ENCODE results near the gene TTLL7. TPM values are rescaled to one million over a fixed set of nuclear protein-coding genes. Genes with fewer than 3 reads are reported as not detected.

TTLL7 gene, protein sequence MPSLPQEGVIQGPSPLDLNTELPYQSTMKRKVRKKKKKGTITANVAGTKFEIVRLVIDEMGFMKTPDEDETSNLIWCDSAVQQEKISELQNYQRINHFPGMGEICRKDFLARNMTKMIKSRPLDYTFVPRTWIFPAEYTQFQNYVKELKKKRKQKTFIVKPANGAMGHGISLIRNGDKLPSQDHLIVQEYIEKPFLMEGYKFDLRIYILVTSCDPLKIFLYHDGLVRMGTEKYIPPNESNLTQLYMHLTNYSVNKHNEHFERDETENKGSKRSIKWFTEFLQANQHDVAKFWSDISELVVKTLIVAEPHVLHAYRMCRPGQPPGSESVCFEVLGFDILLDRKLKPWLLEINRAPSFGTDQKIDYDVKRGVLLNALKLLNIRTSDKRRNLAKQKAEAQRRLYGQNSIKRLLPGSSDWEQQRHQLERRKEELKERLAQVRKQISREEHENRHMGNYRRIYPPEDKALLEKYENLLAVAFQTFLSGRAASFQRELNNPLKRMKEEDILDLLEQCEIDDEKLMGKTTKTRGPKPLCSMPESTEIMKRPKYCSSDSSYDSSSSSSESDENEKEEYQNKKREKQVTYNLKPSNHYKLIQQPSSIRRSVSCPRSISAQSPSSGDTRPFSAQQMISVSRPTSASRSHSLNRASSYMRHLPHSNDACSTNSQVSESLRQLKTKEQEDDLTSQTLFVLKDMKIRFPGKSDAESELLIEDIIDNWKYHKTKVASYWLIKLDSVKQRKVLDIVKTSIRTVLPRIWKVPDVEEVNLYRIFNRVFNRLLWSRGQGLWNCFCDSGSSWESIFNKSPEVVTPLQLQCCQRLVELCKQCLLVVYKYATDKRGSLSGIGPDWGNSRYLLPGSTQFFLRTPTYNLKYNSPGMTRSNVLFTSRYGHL
- 10 to 100 TPM in 1 of 2 donors, 1 to 10 TPM in 1; 2.5 to 21.3 TPM for total RNA-seq

DNA sequence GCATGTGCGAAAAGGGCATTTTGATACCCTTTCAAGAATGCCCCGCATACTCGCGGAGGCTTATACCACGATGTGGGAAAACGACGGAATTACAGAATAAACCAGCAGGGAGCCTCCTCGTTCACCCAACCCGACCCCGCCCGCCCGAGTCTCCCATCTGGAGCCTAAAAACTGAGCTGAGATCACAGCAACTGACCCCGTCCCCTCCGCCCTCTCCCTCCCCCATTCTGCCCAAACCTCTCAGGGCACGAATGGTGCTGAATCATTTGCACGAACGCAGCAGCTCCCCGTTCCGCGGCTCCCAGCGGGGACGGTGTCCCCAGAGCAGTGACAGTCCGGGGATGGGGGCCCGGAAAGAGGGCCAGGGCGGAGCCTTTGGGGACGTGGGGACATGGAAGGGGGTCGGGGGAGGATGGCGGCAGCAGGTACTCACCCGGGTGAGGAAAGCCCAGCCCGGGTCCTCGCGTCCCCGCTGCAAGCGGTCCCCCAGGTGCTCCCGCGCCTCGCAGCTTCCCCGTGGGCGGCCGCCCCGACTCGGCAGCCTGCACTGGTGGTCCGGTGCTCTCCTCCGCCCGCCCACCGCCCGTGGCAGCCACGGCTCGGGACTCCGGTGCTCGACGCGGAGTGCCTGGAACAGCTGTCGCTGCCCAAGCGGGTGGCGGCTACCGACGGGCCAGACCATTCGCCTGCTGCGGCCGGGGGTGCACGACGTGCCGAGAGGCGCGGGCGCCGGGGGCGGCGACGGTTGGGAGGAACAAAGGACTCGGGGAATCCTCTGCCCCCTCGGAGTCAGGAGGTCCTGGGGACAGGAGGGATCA lies at the start of gene TTLL7:
TSS of gene TTLL7 (minus strand) at position 635 of the 818 bp plus-strand sequence. CDS start 46,921 bp downstream, outside the sequence.
- Mint-ChIP-seq H3K36me3 (no peaks in the 10 kb centered on the region), H3K4me1 (ENCODE audit: low read depth in 2 of 2) (peaks cover 8 to 10% of the 10 kb centered on the region in 2 donors), H3K4me3 (peak within 1 kb of the TSS; percentile 87), H3K27me3 (peaks cover 44 to 62% of the 10 kb centered on the region in 2 donors), H3K27ac (peak within 1 kb of the TSS; percentile 32 to 63), H3K9me3 (no peaks in the 10 kb centered on the region)
- ATAC-seq = peak; percentile 90 to 94
- DNase-seq (ENCODE audit: low spot score) = peak; percentile 90

DNA sequence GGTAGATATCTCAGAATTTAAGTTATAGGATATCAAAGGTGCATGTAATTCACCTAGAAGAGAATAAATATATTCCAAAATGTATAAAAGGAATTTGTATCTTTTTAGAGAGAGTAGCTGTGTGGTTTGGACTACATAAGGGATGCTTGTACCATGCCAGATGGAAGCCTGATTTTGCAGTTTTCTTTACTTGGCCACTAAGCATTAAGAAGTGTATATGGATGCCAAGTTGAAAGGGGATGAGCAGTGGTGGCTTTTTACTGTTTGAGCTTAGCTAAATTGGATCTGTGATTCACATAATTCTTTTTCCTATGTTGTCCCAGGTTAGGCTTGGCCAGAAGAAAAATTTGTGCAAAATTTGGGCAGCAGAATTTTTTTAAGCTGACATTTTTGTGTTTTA lies 43.5 kb upstream of the TTLL7 start:
- Mint-ChIP-seq H3K4me1 (ENCODE audit: low read depth in 2 of 2) (no peaks in the 10 kb centered on the region), H3K36me3 (no peaks in the 10 kb centered on the region), H3K4me3 (no peak overlapping the region), H3K27me3 (peaks cover 4 to 8% of the 10 kb centered on the region in 2 donors), H3K27ac (no peak overlapping the region), H3K9me3 (no peaks in the 10 kb centered on the region)
- ATAC-seq = no peak
- no peak for DNase-seq (ENCODE audit: low spot score)

DNA sequence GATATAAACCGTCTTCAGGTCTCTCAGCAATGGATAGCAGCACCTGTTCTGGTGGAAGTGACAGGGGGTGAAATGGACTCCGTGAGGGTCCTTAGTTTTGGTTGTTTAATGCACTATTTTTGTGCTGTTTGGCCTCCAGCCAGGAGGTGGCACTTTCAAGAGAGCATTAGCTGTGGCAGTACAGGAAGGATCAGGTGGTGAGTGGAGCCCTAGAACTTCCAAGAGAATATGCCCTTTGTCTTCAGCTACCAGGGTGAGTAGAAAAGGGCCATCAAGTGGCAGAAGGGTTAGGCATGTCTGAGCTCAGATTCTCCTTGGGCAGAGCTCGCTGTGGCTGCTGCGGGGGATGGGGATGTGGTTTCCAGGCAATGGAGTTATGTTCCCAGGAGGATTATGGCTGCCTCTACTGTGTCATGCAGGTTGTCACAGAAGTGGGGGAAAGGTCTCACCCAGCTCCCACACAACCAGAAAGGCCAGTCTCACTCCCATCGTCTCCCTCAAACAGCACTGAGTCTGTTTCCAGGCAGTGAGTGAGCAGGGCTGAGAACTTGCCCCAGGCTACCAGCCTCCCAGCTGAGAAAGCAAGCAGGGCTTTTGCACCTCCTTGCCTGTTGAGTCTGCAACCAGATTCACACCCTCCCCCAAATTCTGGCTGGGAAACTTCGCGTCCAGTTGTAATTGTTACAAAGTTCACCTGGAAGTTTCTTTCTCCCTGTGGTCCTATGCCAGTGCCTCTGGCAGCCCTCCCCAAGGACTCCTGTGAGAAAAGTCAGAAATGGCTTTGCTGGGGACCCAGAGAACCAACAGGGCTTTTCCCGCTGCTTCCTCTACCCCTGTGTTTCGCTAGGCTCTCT lies 39.1 kb upstream of the TTLL7 start:
- Mint-ChIP-seq H3K9me3 (peaks cover 2% of the 10 kb centered on the region), H3K4me3 (no peak overlapping the region), H3K27me3 (peaks cover 11 to 14% of the 10 kb centered on the region in 2 donors), H3K4me1 (ENCODE audit: low read depth in 2 of 2) (no peaks in the 10 kb centered on the region), H3K27ac (no peak overlapping the region), H3K36me3 (peaks cover 10% of the 10 kb centered on the region)
- DNase-seq (ENCODE audit: low spot score) (no peak), ATAC-seq (no peak)

DNA sequence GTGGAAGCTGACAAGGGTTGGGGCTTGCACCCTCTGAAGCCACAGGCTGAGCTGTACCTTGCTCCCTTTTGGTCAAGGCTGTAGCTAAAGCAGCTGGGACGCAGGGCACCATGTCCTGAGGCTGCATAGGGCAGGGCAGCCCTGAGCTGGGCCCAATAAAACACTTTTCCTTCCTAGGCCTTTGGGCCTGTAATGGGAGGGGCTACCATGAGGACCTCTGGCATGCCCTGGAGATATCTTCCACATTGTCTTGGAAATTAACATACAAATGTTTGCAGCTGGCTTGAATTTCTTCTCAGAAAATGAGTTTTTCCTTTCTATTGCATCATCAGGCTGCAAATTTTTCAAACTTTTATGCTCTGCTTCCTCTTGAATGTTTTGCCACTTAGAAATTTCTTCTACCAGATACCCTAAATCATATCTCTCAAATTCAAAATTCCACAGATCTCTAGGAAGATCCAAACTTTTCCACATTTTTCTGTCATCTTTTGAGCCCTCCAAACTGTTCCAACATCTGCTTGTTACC lies 32.9 kb upstream of the TTLL7 start:
- Mint-ChIP-seq H3K4me1 (ENCODE audit: low read depth in 2 of 2) (no peaks in the 10 kb centered on the region), H3K27ac (no peak overlapping the region), H3K9me3 (peaks cover 2% of the 10 kb centered on the region), H3K36me3 (peaks cover 9% of the 10 kb centered on the region), H3K4me3 (no peak overlapping the region), H3K27me3 (peaks cover 9 to 16% of the 10 kb centered on the region in 2 donors)
- DNase-seq (ENCODE audit: low spot score) = no peak
- ATAC-seq = no peak

DNA sequence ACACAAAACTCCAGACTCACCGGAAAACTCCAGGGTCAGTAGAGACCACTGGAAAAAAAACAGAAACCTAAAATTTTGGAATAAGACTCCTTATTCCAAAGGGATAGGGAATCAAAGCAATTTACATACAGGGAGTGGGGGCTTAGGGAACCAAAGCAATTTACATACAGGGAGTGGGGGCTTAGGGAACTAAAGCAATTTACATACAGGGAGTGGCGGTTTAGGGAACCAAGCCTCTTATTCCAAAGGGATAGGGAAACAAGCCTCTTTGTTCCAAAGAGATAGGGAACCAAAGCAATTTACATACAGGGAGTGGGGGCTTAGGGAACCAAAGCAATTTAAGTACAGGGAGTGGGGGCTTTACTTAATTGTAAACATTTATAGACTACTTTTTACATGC lies 28.4 kb upstream of the TTLL7 start:
- no peak overlapping the region for H3K27ac Mint-ChIP-seq
- H3K4me3 Mint-ChIP-seq = no peak overlapping the region
- no peaks in the 10 kb centered on the region for H3K9me3 Mint-ChIP-seq
- DNase-seq (ENCODE audit: low spot score) (no peak), ATAC-seq (no peak)
- H3K4me1 Mint-ChIP-seq (ENCODE audit: low read depth in 2 of 2) = no peaks in the 10 kb centered on the region
- H3K27me3 Mint-ChIP-seq = peaks cover 9 to 21% of the 10 kb centered on the region in 2 donors
- H3K36me3 Mint-ChIP-seq = no peaks in the 10 kb centered on the region

DNA sequence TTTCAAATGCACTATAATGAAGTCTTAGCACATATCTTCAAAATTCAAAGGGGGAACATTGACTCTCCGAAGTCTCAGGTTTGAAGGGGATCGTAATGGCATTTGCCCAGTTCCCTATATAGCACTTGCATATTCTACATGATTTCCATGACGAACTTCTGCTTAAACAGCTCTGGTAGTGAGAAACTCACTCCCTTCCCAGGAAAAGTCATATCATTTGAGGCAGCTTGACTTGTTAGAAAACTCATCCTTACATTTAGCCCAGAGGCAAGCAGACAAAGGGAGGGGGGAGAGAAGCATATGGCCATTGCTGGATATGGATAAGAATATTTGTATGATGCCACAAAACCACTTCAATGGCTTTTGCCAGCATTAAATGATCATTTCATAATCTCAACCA lies 27.0 kb upstream of the TTLL7 start:
- ATAC-seq = no peak
- Mint-ChIP-seq H3K4me1 (ENCODE audit: low read depth in 2 of 2) (no peaks in the 10 kb centered on the region), H3K27me3 (peaks cover 14 to 30% of the 10 kb centered on the region in 2 donors), H3K9me3 (no peaks in the 10 kb centered on the region), H3K4me3 (no peak overlapping the region), H3K27ac (no peak overlapping the region), H3K36me3 (no peaks in the 10 kb centered on the region)
- no peak for DNase-seq (ENCODE audit: low spot score)

DNA sequence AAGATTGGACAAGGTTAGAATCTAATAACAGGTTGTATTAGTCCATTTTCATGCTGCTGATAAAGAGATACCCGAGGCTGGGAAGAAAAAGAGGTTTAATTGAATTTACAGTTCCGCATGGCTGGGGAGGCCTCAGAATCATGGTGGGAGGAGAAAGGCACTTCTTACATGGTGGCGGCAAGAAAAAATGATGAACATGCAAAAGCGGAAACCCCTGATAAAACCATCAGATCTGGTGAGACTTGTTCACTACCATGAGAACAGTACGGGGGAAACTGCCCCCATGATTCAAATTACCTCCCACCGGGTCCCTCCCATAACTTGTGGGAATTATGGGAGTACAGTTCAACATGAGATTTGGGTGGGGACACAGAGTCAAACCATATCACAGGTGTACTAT lies 22.9 kb upstream of the TTLL7 start:
- H3K27ac Mint-ChIP-seq = no peak overlapping the region

DNA sequence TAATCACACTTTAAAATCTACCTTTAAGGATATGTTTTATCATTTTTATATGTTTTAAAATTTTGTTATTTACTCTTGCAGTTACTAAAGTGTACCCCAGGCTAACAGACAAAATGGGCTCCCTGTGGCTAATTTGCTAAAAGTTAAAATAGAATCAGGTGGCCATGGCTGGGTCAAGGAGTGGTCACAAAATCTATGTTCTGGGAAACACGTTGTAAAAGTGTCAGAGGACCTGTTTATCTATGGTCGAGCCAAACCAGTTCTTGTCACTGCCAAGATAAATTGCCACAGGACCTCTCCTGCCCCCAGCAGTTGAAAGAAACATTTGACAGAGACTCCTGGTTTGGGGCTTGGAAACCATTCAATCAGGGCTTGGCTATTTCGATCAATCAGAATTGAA lies 21.2 kb upstream of the TTLL7 start:
- no peaks in the 10 kb centered on the region for H3K9me3 Mint-ChIP-seq
- DNase-seq (ENCODE audit: low spot score) = no peak
- H3K27me3 Mint-ChIP-seq = peaks cover 10 to 21% of the 10 kb centered on the region in 2 donors
- no peaks in the 10 kb centered on the region for H3K4me1 Mint-ChIP-seq (ENCODE audit: low read depth in 2 of 2)
- H3K4me3 Mint-ChIP-seq = no peak overlapping the region
- H3K36me3 Mint-ChIP-seq = no peaks in the 10 kb centered on the region
- H3K27ac Mint-ChIP-seq = no peak overlapping the region
- ATAC-seq = no peak

More for the DNA sequence above, 22.9 kb upstream of the TTLL7 start:
- no peaks in the 10 kb centered on the region for H3K9me3 Mint-ChIP-seq
- H3K4me3 Mint-ChIP-seq = no peak overlapping the region
- H3K36me3 Mint-ChIP-seq = no peaks in the 10 kb centered on the region
- DNase-seq (ENCODE audit: low spot score) (no peak), ATAC-seq (no peak)
- H3K27me3 Mint-ChIP-seq = peaks cover 12 to 35% of the 10 kb centered on the region in 2 donors
- no peaks in the 10 kb centered on the region for H3K4me1 Mint-ChIP-seq (ENCODE audit: low read depth in 2 of 2)

DNA sequence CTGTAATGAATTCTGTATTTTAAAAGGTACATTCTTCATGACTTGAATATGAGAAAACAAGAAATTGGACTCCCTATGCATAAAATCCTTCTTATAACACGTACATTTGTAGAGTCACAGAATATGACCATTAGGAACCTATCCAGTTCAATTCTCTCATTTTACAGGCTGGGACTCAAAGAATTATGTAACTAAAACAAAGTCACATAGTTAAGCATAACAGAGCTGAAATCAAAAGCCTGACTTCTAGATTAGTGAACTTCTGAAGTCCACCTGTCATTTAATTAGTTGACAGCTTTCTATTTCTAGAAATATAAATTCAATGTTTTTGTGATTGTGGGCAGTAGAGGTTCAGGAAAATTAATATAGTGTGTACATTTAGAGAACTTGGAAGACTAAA lies 20.3 kb upstream of the TTLL7 start:
- Mint-ChIP-seq H3K27ac (no peak overlapping the region), H3K9me3 (no peaks in the 10 kb centered on the region), H3K27me3 (peaks cover 10 to 14% of the 10 kb centered on the region in 2 donors), H3K36me3 (no peaks in the 10 kb centered on the region), H3K4me3 (no peak overlapping the region), H3K4me1 (ENCODE audit: low read depth in 2 of 2) (no peaks in the 10 kb centered on the region)
- DNase-seq (ENCODE audit: low spot score) (no peak), ATAC-seq (no peak)

DNA sequence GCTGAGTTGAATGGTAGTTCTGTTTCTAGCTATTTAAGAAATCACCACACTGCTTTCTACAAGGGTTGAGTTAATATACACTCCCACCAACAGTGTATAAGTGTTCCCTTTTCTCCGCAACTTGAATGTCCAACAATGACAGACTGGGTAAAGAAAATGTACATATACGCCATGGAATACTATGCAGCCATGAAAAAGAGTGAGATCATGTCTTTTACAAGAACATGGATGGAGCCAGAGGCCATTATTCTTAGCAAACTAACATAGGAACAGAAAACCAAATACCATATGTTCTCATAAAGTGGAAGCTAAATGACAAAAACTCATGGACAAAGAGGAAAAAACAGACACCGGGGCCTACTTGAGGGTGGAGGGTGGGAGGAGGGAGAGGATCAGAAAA lies 14.8 kb upstream of the TTLL7 start:
- no peaks in the 10 kb centered on the region for H3K36me3 Mint-ChIP-seq
- no peak overlapping the region for H3K4me3 Mint-ChIP-seq
- ATAC-seq (no peak), DNase-seq (ENCODE audit: low spot score) (no peak)
- H3K27ac Mint-ChIP-seq = no peak overlapping the region
- H3K9me3 Mint-ChIP-seq = peaks cover 3% of the 10 kb centered on the region
- peaks cover 5 to 6% of the 10 kb centered on the region in 2 donors for H3K27me3 Mint-ChIP-seq
- H3K4me1 Mint-ChIP-seq (ENCODE audit: low read depth in 2 of 2) = no peaks in the 10 kb centered on the region

DNA sequence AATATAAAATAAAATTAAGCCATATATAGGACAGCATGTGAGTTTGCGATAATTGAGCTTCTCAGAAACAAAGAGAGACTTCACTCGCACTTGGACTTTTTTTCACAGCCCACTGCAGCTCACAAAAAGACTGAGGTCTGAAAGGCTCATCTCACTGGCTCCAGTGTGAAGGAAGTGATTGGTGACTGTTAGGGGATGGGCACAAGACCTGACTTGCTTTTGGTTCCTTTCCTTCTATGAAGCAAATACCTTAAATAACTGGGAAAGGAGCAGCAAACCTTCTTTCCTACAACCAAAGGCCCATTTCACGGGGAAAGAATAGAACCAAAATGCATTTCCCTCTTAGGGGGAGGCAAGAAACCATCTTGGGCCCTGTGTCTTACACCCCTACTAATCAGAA lies 13.1 kb upstream of the TTLL7 start:
- Mint-ChIP-seq H3K4me1 (ENCODE audit: low read depth in 2 of 2) (no peaks in the 10 kb centered on the region), H3K9me3 (peaks cover 3% of the 10 kb centered on the region), H3K4me3 (no peak overlapping the region), H3K36me3 (no peaks in the 10 kb centered on the region), H3K27ac (no peak overlapping the region), H3K27me3 (peaks cover 13 to 16% of the 10 kb centered on the region in 2 donors)
- no peak for DNase-seq (ENCODE audit: low spot score)
- no peak for ATAC-seq

DNA sequence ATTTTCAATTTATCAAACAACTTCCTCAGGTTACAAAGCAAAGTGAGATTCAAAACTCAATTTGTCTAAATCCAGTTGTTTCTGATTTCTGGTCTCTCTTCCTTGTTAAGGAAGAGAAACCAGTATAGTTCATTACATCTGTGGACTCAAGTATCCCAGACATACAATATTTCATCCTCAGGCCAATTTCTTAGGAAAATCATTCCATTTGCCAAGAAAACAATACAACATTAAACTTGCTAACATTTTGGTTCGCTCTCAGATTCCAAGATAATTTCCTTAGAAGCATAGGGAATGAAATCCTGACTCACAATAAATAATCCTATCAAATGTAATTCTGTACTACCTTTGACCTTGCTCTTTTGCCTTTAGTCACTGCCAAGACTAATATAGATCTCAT lies 11.2 kb upstream of the TTLL7 start:
- ATAC-seq = no peak
- Mint-ChIP-seq H3K4me3 (no peak overlapping the region), H3K4me1 (ENCODE audit: low read depth in 2 of 2) (no peaks in the 10 kb centered on the region), H3K36me3 (no peaks in the 10 kb centered on the region), H3K9me3 (peaks cover 3% of the 10 kb centered on the region), H3K27me3 (peaks cover 13 to 16% of the 10 kb centered on the region in 2 donors), H3K27ac (no peak overlapping the region)
- no peak for DNase-seq (ENCODE audit: low spot score)
